ENCODE data around the gene SPP1.

The SPP1 gene

GRCh38 chr4:88027611-88028608 is 52.4 kb downstream of the SPP1 start:
- no peak for DNase-seq

GRCh38 chr4:88028946-88029345 is 53.4 kb downstream of the SPP1 start:
- no peak for DNase-seq

GRCh38 chr4:88029556-88029955 is 54.0 kb downstream of the SPP1 start:
- DNase-seq, result no peak

GRCh38 chr4:88030565-88031310 is 55.2 kb downstream of the SPP1 start:
- no peak for DNase-seq

Measured in left hindlimb (tissue), 1 donor.